ENCODE data around the gene MMRN2.

DNA sequence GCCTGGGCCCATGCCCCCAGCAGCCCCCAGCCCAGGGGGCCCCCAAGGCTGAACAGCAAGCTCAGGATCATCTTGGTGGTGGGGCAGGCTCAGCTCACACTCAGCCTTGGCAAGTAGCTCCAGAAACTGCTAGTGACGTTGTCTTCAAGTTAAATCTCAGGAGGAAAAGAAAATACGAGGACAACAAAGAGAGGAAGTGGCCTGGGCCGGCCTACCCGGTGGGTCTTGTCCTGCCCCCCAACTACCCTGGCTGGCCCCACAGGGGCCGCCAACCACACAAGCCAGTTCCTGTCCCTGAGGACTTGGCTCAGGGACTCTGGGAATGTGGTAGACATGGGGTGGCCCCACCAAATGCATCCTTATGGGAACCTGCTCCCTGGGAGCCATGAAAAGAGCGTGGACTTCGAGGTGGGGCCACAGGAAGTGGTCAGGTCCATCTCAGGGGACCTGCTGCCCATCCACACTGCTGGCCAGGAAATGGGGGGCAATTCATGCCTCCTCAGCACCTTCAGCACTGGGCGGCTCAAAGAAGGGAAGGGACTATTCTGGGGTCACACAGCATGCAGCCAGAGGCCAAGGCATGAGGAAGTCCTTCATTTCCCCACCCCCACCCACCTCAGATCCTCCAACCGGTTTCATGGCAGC, at the start of gene MMRN2:
- no peak for TF ChIP-seq EZH2 (IDR thresholded peaks at IDR 0.05; ENCODE audit: insufficient read depth, poor library complexity, severe bottlenecking)
- no peak for TF ChIP-seq EZH2phosphoT487 (IDR thresholded peaks at IDR 0.05; ENCODE audit: insufficient read depth, low read depth)

All from GM23248 (cell line).